Neural cell (in vitro differentiated cells): ENCODE results near the gene CLIP4. TPM values are rescaled to one million over a fixed set of nuclear protein-coding genes. Genes with fewer than 3 reads are reported as not detected.

Experiments
- H2AFZ ChIP-seq: fragments of 200-600, 300-800 bp; sonication (generic), shearing (Covaris generic); 2 replicates; pipeline ENCODE4 v1.6.0; 2014; ENCODE audit warnings: low read depth, mild to moderate bottlenecking, antibody characterized with exemption, low read length, moderate library complexity
- H3F3A ChIP-seq: fragments of 200-600 bp; shearing (Covaris generic); 2 replicates; pipeline ENCODE4 v1.6.1; 2016; ENCODE audit warnings: mild to moderate bottlenecking, moderate library complexity, mixed read lengths, antibody characterized with exemption, low read length; ENCODE audit not compliant: insufficient read depth, poor library complexity, severe bottlenecking
- H3K27ac ChIP-seq: fragments of 200-600, 300-800 bp; sonication (generic), shearing (Covaris generic); 2 replicates; pipeline ENCODE4 v1.5.1; 2014; ENCODE audit warnings: mild to moderate bottlenecking, low read length, moderate library complexity
- H3K27me3 ChIP-seq: fragments of 300-800, 200-600 bp; sonication (generic), shearing (Covaris generic); 2 replicates; pipeline ENCODE4 v1.6.0; 2014; ENCODE audit warnings: mild to moderate bottlenecking, low read depth, low read length, moderate library complexity; ENCODE audit not compliant: insufficient read depth
- H3K36me3 ChIP-seq: fragments of 300-800, 200-600 bp; sonication (generic), shearing (Covaris generic); 2 replicates; pipeline ENCODE4 v1.5.1; 2014; ENCODE audit warnings: mild to moderate bottlenecking, antibody characterized with exemption, low read length, moderate library complexity; ENCODE audit not compliant: insufficient read depth
- H3K4me2 ChIP-seq: fragments of 300-800, 200-600 bp; sonication (generic), shearing (Covaris generic); 2 replicates; pipeline ENCODE4 v1.6.0; 2014; ENCODE audit warnings: mild to moderate bottlenecking, low read length
- H3K4me3 ChIP-seq: fragments of 300-800, 200-600 bp; sonication (generic), shearing (Covaris generic); 2 replicates; pipeline ENCODE4 v1.5.1; 2014; ENCODE audit warnings: mild to moderate bottlenecking, low read length, moderate library complexity
- H3K79me2 ChIP-seq: fragments of 200-600 bp; shearing (Covaris generic); replicated peaks from 2 replicates; pipeline ENCODE4 v1.6.0; 2014; ENCODE audit warnings: mild to moderate bottlenecking, low read length, moderate library complexity; ENCODE audit not compliant: insufficient read depth
- H3K9ac ChIP-seq: fragments of 300-800, 200-600 bp; sonication (generic), shearing (Covaris generic); 2 replicates; pipeline ENCODE4 v1.6.1; 2016; ENCODE audit warnings: mild to moderate bottlenecking, low read length, mixed read lengths
- H3K9me2 ChIP-seq: fragments of 200-600 bp; shearing (Covaris generic); 2 replicates; pipeline ENCODE4 v1.6.1; 2016; ENCODE audit warnings: mild to moderate bottlenecking, low read length, mixed read lengths; ENCODE audit not compliant: insufficient read depth
- H3K9me3 ChIP-seq: fragments of 200-600, 300-800 bp; sonication (generic), shearing (Covaris generic); 2 replicates; pipeline ENCODE4 v1.6.1; 2016; ENCODE audit warnings: mild to moderate bottlenecking, mixed run types, low read length, moderate library complexity, mixed read lengths
- H4K20me1 ChIP-seq: fragments of 200-600 bp; shearing (Covaris generic); 2 replicates; pipeline ENCODE4 v1.6.1; 2016; ENCODE audit warnings: mild to moderate bottlenecking, mixed run types; ENCODE audit not compliant: insufficient read depth
- EP300 ChIP-seq: fragments of 450-650 bp; conservative IDR thresholded peaks from 2 replicates; pipeline ENCODE4 v1.6.1; 2014; ENCODE audit warnings: antibody characterized with exemption, mild to moderate bottlenecking, moderate library complexity; ENCODE audit not compliant: poor library complexity, severe bottlenecking
- EZH2 ChIP-seq: fragments of 200-600, 300-800 bp; shearing (Covaris generic), sonication (generic); IDR thresholded peaks from 2 replicates; pipeline ENCODE4 v1.6.1; 2014; ENCODE audit warnings: antibody characterized with exemption, low read length, borderline replicate concordance, mild to moderate bottlenecking; ENCODE audit not compliant: insufficient read depth, poor library complexity, severe bottlenecking
- MXI1 ChIP-seq: fragments of 450-650 bp; conservative IDR thresholded peaks from 2 replicates; pipeline ENCODE4 v1.6.1; 2014; ENCODE audit warnings: antibody characterized with exemption, mild to moderate bottlenecking; ENCODE audit not compliant: poor library complexity, severe bottlenecking
- POLR2AphosphoS5 ChIP-seq: IDR thresholded peaks from 2 replicates; pipeline ENCODE4 v1.6.1; 2012
- RAD21 ChIP-seq: fragments of 450-650 bp; conservative IDR thresholded peaks from 2 replicates; pipeline ENCODE4 v1.6.1; 2014; ENCODE audit warnings: antibody characterized with exemption, mild to moderate bottlenecking, moderate library complexity
- SMC3 ChIP-seq: fragments of 450-650 bp; conservative IDR thresholded peaks from 2 replicates; pipeline ENCODE4 v1.6.1; 2014; ENCODE audit warnings: antibody characterized with exemption, mild to moderate bottlenecking, moderate library complexity; ENCODE audit not compliant: poor library complexity
- TAF1 ChIP-seq: IDR thresholded peaks from 2 replicates; pipeline ENCODE4 v1.6.1; 2012; ENCODE audit warnings: low read depth
- polyA plus RNA-seq: library from polyadenylated mRNA; depleted of rRNA; stranded (reverse); fragments of >200 nt; gene quantifications from 2 replicates; pipeline ENCODE4 v1.2.3, GENCODE V29; 2014
- TF ChIP-seq, protein P1 (sequence below): fragments of 450-650 bp; IDR thresholded peaks from 2 replicates; pipeline ENCODE4 v1.5.1; 2014; ENCODE audit warnings: antibody characterized with exemption, mild to moderate bottlenecking, moderate library complexity; ENCODE audit not compliant: poor library complexity, severe bottlenecking
- TF ChIP-seq, protein P2 (sequence below): IDR thresholded peaks from 2 replicates; pipeline ENCODE4 v1.6.1; 2012; ENCODE audit warnings: borderline replicate concordance

CLIP4 gene
- polyA plus RNA-seq, 1 donor from 2014 or later = 10.2 TPM

DNA sequence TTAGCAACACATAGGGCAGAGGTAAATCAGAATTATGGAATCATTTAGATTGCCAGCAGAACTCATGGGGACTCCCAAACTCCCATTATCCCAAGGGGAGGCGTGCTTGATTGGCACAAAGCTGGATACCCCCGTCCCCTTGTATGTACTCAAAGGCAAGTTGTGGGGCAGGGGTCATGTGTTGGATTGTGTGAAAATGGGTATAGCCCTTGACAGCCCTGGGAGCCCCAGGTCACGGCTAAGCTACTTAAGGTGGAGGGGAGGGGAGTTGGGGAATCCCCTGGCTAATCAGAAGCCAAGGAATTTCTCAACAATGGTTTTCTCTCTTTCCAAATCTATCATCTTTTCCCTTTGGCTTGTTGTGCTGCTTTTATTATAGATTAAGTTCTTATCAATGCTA lies 32.7 kb downstream of the CLIP4 start:
- H3K9me2 ChIP-seq = no peaks in the 10 kb centered on the region
- no peaks in the 10 kb centered on the region for H3K9me3 ChIP-seq
- H3K27me3 ChIP-seq = no peaks in the 10 kb centered on the region
- no peaks in the 10 kb centered on the region for H4K20me1 ChIP-seq
- no peak overlapping the region for H3K27ac ChIP-seq
- no peak overlapping the region for H2AFZ ChIP-seq
- H3K9ac ChIP-seq = no peak overlapping the region
- H3K79me2 ChIP-seq = no peaks in the 10 kb centered on the region
- H3F3A ChIP-seq = no peaks in the 10 kb centered on the region
- TF ChIP-seq, protein P1, sequence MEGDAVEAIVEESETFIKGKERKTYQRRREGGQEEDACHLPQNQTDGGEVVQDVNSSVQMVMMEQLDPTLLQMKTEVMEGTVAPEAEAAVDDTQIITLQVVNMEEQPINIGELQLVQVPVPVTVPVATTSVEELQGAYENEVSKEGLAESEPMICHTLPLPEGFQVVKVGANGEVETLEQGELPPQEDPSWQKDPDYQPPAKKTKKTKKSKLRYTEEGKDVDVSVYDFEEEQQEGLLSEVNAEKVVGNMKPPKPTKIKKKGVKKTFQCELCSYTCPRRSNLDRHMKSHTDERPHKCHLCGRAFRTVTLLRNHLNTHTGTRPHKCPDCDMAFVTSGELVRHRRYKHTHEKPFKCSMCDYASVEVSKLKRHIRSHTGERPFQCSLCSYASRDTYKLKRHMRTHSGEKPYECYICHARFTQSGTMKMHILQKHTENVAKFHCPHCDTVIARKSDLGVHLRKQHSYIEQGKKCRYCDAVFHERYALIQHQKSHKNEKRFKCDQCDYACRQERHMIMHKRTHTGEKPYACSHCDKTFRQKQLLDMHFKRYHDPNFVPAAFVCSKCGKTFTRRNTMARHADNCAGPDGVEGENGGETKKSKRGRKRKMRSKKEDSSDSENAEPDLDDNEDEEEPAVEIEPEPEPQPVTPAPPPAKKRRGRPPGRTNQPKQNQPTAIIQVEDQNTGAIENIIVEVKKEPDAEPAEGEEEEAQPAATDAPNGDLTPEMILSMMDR = no peak
- no peak for TF ChIP-seq POLR2AphosphoS5
- no peak for TF ChIP-seq RAD21
- no peak for TF ChIP-seq EZH2
- no peak for TF ChIP-seq TAF1
- TF ChIP-seq, protein P2, sequence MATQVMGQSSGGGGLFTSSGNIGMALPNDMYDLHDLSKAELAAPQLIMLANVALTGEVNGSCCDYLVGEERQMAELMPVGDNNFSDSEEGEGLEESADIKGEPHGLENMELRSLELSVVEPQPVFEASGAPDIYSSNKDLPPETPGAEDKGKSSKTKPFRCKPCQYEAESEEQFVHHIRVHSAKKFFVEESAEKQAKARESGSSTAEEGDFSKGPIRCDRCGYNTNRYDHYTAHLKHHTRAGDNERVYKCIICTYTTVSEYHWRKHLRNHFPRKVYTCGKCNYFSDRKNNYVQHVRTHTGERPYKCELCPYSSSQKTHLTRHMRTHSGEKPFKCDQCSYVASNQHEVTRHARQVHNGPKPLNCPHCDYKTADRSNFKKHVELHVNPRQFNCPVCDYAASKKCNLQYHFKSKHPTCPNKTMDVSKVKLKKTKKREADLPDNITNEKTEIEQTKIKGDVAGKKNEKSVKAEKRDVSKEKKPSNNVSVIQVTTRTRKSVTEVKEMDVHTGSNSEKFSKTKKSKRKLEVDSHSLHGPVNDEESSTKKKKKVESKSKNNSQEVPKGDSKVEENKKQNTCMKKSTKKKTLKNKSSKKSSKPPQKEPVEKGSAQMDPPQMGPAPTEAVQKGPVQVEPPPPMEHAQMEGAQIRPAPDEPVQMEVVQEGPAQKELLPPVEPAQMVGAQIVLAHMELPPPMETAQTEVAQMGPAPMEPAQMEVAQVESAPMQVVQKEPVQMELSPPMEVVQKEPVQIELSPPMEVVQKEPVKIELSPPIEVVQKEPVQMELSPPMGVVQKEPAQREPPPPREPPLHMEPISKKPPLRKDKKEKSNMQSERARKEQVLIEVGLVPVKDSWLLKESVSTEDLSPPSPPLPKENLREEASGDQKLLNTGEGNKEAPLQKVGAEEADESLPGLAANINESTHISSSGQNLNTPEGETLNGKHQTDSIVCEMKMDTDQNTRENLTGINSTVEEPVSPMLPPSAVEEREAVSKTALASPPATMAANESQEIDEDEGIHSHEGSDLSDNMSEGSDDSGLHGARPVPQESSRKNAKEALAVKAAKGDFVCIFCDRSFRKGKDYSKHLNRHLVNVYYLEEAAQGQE = no peak
- no peak for TF ChIP-seq MXI1
- TF ChIP-seq EP300 = no peak
- TF ChIP-seq SMC3 = no peak
- no peak overlapping the region for H3K4me2 ChIP-seq
- H3K36me3 ChIP-seq = no peaks in the 10 kb centered on the region
- H3K4me3 ChIP-seq = no peak overlapping the region

DNA sequence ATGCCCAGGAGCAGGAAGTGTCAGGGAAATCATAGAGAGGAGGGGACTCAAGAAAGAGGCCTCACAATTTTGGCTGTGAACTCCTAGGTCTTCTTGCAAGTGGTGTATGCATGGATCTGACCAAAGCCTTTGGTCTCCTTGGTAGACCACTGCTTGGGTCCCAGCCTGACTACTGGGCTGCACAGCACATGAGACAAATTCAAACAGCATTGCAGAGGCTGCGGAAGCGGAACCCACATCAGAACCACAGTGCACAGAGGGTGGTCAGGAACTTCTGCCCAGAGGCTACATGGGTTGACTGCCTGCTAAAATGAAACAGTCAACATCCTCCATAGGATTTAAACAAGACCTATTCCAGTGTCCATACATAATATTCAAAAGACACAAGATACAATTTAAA lies 39.4 kb downstream of the CLIP4 start:
- no peaks in the 10 kb centered on the region for H3F3A ChIP-seq
- H3K36me3 ChIP-seq = no peaks in the 10 kb centered on the region
- no peak overlapping the region for H3K4me2 ChIP-seq
- H3K9me3 ChIP-seq = no peaks in the 10 kb centered on the region
- H3K4me3 ChIP-seq = no peak overlapping the region
- no peak overlapping the region for H2AFZ ChIP-seq
- H3K27me3 ChIP-seq = no peaks in the 10 kb centered on the region
- TF ChIP-seq TAF1 = no peak
- TF ChIP-seq, protein P1 = no peak
- TF ChIP-seq POLR2AphosphoS5 = no peak
- no peak for TF ChIP-seq EZH2
- no peak for TF ChIP-seq EP300
- no peak for TF ChIP-seq RAD21
- TF ChIP-seq, protein P2 = no peak
- TF ChIP-seq SMC3 = no peak
- no peak for TF ChIP-seq MXI1
- no peak overlapping the region for H3K9ac ChIP-seq
- no peak overlapping the region for H3K27ac ChIP-seq
- no peaks in the 10 kb centered on the region for H3K9me2 ChIP-seq
- H3K79me2 ChIP-seq = no peaks in the 10 kb centered on the region
- H4K20me1 ChIP-seq = no peaks in the 10 kb centered on the region
